ENCODE measurements around the gene GLE1. TPM values are rescaled to one million over a fixed set of nuclear protein-coding genes. Genes with fewer than 3 reads are reported as not detected.

Gene GLE1, protein sequence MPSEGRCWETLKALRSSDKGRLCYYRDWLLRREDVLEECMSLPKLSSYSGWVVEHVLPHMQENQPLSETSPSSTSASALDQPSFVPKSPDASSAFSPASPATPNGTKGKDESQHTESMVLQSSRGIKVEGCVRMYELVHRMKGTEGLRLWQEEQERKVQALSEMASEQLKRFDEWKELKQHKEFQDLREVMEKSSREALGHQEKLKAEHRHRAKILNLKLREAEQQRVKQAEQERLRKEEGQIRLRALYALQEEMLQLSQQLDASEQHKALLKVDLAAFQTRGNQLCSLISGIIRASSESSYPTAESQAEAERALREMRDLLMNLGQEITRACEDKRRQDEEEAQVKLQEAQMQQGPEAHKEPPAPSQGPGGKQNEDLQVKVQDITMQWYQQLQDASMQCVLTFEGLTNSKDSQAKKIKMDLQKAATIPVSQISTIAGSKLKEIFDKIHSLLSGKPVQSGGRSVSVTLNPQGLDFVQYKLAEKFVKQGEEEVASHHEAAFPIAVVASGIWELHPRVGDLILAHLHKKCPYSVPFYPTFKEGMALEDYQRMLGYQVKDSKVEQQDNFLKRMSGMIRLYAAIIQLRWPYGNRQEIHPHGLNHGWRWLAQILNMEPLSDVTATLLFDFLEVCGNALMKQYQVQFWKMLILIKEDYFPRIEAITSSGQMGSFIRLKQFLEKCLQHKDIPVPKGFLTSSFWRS
- total RNA-seq = 18.8 TPM
- long read RNA-seq, transcript GLE1-201 (16 exons, 3,321 nt) = major isoform, 39 of 58 reads
- long read RNA-seq, partial matches to known transcripts = 0 of 58 reads
- long read RNA-seq, other reads (novel, unspliced or antisense) = 19 of 58 reads

DNA sequence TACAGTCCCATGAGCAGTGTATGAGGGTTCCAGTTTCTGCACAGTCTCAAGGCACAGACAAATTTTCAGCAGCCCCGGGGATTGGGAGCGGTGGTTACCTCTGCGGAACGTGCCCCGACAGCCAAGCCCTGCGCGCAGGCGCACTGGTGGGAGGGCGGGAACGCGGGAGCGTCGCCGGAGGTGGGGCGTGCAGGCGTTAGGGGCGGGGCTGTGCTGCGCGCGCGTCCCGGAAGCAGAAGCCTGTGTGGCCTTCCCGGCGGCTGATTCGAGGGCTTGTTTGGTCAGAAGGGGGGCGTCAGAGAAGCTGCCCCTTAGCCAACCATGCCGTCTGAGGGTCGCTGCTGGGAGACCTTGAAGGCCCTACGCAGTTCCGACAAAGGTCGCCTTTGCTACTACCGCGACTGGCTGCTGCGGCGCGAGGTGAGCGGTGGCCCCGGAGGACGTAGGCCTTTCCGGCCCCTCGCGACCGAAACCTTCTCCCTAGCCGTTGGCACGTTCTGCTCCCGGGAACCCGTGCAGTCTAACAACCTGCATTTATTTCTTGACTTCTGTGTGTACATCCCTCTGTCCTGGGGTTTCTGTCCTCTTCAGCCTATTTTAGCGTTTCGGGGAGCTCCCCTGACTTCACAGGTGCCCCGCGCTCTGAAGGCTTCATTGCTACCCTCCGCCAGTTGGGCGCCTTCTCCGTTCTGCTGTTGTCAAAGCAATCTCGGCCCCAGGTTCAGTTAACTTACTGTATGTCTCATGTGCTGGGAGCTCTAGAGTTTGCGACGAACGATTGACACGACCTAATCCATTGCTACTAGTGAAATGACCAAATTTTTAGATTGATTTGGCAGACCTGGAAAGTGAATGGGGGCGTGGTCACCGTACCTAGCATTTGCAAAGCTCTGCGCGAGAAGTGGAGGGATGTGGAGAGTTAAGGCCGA, at the start of gene GLE1:
GLE1 (plus strand) TSS at position 235 of the 929 bp plus-strand sequence; CDS start at position 322, 87 bp downstream.
- Histone ChIP-seq H3K27ac (replicated peaks) (peak within 1 kb of the TSS; percentile 83), H3K9me3 (replicated peaks) (no peaks in the 10 kb centered on the region), H3K36me3 (peaks cover 17% of the 10 kb centered on the region), H3K4me1 (peaks cover 30% of the 10 kb centered on the region), H3K27me3 (ENCODE audit: low read depth) (no peaks in the 10 kb centered on the region), H3K4me3 (peak within 1 kb of the TSS; percentile 77)
- DNase-seq = peak; percentile 96
- intact Hi-C loops (cut with micrococcal nuclease) = no loop called here
- TF ChIP-seq, protein P1, sequence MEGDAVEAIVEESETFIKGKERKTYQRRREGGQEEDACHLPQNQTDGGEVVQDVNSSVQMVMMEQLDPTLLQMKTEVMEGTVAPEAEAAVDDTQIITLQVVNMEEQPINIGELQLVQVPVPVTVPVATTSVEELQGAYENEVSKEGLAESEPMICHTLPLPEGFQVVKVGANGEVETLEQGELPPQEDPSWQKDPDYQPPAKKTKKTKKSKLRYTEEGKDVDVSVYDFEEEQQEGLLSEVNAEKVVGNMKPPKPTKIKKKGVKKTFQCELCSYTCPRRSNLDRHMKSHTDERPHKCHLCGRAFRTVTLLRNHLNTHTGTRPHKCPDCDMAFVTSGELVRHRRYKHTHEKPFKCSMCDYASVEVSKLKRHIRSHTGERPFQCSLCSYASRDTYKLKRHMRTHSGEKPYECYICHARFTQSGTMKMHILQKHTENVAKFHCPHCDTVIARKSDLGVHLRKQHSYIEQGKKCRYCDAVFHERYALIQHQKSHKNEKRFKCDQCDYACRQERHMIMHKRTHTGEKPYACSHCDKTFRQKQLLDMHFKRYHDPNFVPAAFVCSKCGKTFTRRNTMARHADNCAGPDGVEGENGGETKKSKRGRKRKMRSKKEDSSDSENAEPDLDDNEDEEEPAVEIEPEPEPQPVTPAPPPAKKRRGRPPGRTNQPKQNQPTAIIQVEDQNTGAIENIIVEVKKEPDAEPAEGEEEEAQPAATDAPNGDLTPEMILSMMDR (IDR thresholded peaks at IDR 0.05; ENCODE audit: borderline replicate concordance) = no peak

DNA sequence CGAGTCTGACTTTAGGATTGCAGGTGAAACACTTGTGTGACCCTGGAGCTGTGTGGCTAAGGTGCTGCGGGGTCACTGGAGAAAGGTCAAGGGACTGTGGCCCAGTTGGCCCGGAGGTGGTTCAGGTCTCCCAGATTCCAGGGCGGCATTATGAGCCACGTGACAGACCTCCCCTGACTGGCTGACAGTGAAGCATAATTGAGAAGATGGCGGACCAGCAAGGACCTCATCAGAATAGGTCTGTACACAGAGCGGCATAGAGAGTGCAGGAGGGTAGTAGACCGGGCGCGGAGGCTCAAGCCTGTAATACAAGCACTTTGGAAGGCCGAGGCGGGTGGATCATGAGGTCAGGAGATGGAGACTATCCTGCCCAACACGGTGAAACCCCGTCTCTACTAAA, 49.5 kb upstream of the GLE1 start:
- no peaks in the 10 kb centered on the region for H3K9me3 ChIP-seq (replicated peaks)
- no peak overlapping the region for H3K27ac ChIP-seq (replicated peaks)
- H3K4me1 ChIP-seq = peaks cover 40% of the 10 kb centered on the region
- no peak for DNase-seq
- H3K4me3 ChIP-seq = no peak overlapping the region
- no peaks in the 10 kb centered on the region for H3K27me3 ChIP-seq (ENCODE audit: low read depth)
- intact Hi-C loops (cut with micrococcal nuclease) = no loop called here
- peaks cover 3% of the 10 kb centered on the region for H3K36me3 ChIP-seq
- TF ChIP-seq, protein P1 (IDR thresholded peaks at IDR 0.05; ENCODE audit: borderline replicate concordance) = no peak

DNA sequence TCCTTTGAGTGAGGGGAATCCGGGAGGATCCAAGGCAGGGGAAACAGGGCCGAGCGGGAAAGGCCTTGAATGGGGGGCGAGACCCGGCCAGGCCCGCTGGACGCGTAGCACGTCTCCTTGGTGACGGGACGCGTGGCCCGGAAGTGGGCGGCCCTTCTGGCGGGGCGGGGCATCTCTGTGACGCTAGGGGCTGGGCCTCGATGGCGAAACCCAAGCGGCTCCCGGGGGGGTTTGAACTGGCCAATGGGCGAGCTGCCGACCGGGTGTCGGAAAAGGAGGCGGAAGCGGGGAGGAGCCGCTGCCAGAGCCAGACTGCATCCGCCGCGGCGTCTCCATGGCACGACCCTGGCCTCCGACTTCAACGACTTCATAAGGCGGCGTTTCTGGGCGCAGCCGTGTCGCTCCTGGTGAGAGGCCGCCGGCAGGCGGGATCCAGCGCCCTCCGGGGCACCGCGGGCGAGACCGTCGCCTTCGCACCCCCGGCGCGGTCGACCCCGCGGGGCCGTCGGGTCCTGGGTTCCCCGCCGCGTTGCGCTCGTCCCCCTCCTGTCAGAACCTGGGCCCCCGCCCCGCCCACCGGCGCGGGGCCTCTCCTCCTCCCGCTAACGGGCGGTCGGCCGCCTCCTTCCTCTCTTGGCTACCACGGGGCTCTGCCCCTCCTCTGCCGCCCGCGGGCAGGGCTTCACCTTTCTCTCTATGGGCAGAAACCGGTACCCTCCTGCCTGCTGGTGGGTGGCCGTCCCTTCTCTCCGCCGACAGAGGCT, 48.5 kb upstream of the GLE1 start, which contains the start of gene ODF2:
ODF2 (plus strand) TSS at position 158 of the 764 bp plus-strand sequence; CDS start at position 244, 86 bp downstream.
- peaks cover 13% of the 10 kb centered on the region for H3K36me3 ChIP-seq
- peaks cover 40% of the 10 kb centered on the region for H3K4me1 ChIP-seq
- H3K9me3 ChIP-seq (replicated peaks) = no peaks in the 10 kb centered on the region
- TF ChIP-seq, protein P1 (IDR thresholded peaks at IDR 0.05; ENCODE audit: borderline replicate concordance) = no peak
- peak within 1 kb of the TSS; percentile 90 for H3K4me3 ChIP-seq
- H3K27me3 ChIP-seq (ENCODE audit: low read depth) = no peaks in the 10 kb centered on the region
- H3K27ac ChIP-seq (replicated peaks) = peak within 1 kb of the TSS; percentile 89
- DNase-seq = peak; percentile 98
- intact Hi-C loops (cut with micrococcal nuclease) = no loop called here

GRCh38 chr9:128456613-128457061, 47.9 kb upstream of the GLE1 start:
- Histone ChIP-seq H3K27ac (replicated peaks) (peak overlapping the region; percentile 89), H3K4me1 (peaks cover 40% of the 10 kb centered on the region), H3K9me3 (replicated peaks) (no peaks in the 10 kb centered on the region), H3K27me3 (ENCODE audit: low read depth) (no peaks in the 10 kb centered on the region), H3K36me3 (peaks cover 19% of the 10 kb centered on the region), H3K4me3 (peak overlapping the region; percentile 90)
- DNase-seq = peak; percentile 72
- intact Hi-C loops (cut with micrococcal nuclease) = no loop called here
- TF ChIP-seq, protein P1 (IDR thresholded peaks at IDR 0.05; ENCODE audit: borderline replicate concordance) = no peak

Measured in left ventricle myocardium inferior (tissue), 1 donor.